22Rv1 (cell line): Measurements from ENCODE around the gene EGFLAM.

Experiments used
- H3K27ac ChIP-seq: fragments of 450-650 bp; 2 replicates; pipeline ENCODE4 v1.5.1; 2017
- CTCF ChIP-seq: fragments of 450-650 bp; IDR thresholded peaks from 2 replicates; pipeline ENCODE4 v1.5.1; 2017; ENCODE audit warnings: mild to moderate bottlenecking
- ZFX ChIP-seq: fragments of 450-650 bp; IDR thresholded peaks from 2 replicates; pipeline ENCODE4 v1.6.1; 2017; ENCODE audit warnings: antibody characterized with exemption, borderline replicate concordance

EGFLAM gene

GRCh38 chr5:38234737-38235136 lies 23.6 kb upstream of the EGFLAM start:
- TF ChIP-seq CTCF (no peak), ZFX (no peak)
- H3K27ac ChIP-seq, result no peak overlapping the region

- TF ChIP-seq CTCF (no peak), ZFX (no peak)
- H3K27ac ChIP-seq, result no peak overlapping the region
These were observed 20.7 kb upstream of the EGFLAM start for GRCh38 chr5:38237681-38238080.

- no peak overlapping the region for H3K27ac ChIP-seq
- TF ChIP-seq ZFX (no peak), CTCF (no peak)
These were observed 18.1 kb upstream of the EGFLAM start for GRCh38 chr5:38240212-38240611.

GRCh38 chr5:38241655-38242054 lies 16.7 kb upstream of the EGFLAM start:
- no peak overlapping the region for H3K27ac ChIP-seq
- TF ChIP-seq CTCF (no peak), ZFX (no peak)

GRCh38 chr5:38245307-38245706 lies 13.1 kb upstream of the EGFLAM start:
- TF ChIP-seq ZFX, result no peak
- TF ChIP-seq CTCF, result no peak
- no peak overlapping the region for H3K27ac ChIP-seq

GRCh38 chr5:38249301-38249700 lies 9.1 kb upstream of the EGFLAM start:
- H3K27ac ChIP-seq, result no peak overlapping the region
- TF ChIP-seq CTCF, result no peak
- no peak for TF ChIP-seq ZFX

- TF ChIP-seq ZFX, result no peak
- no peak for TF ChIP-seq CTCF
These were observed 8.5 kb upstream of the EGFLAM start for GRCh38 chr5:38249812-38250211.

More at GRCh38 chr5:38249812-38250211, 8.5 kb upstream of the EGFLAM start:
- no peak overlapping the region for H3K27ac ChIP-seq
